GOT3 (cell line): ENCODE results near the gene SGCA.

Experiments
- DNase-seq: peaks from one replicate; lab custom pipeline; 2025; ENCODE audit warnings: mixed read lengths; lab: John Stamatoyannopoulos, UW

Gene SGCA

DNA sequence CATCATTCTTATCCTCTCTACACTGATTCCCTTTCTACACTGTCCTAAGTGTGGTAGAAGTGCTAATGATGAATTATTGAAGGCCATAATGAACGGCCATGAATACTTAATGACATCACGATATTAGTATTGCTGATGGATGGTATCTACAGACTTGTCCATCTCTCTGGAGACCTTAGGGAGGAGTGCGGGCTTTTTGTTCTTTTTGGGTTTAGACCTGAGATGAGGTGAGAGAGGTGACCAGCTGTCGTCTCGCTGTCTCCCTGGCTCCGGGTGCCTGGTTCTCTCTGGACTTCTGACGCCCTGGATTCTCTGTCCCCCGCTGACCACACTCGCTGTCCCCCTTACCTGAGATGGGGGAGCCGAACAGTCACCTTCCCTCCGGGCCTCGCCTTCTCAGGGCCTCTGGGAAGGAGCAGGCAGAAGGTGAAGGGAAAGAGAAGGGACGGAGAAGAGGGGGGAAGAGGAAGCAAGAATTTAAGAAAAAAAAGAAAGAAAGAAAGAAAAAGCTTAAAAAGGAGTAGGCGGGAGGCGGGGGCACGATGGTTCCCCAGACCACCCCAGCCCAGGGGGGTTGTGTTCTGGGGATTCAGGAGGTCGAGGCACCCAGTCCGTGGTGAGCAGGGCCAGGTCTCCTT lies 17.1 kb downstream of the SGCA start:
- no peak for DNase-seq

GRCh38 chr17:50183421-50183994 lies 17.7 kb downstream of the SGCA start:
- no peak for DNase-seq

- DNase-seq, result no peak
These were observed 18.3 kb downstream of the SGCA start for GRCh38 chr17:50184064-50184463.

DNA sequence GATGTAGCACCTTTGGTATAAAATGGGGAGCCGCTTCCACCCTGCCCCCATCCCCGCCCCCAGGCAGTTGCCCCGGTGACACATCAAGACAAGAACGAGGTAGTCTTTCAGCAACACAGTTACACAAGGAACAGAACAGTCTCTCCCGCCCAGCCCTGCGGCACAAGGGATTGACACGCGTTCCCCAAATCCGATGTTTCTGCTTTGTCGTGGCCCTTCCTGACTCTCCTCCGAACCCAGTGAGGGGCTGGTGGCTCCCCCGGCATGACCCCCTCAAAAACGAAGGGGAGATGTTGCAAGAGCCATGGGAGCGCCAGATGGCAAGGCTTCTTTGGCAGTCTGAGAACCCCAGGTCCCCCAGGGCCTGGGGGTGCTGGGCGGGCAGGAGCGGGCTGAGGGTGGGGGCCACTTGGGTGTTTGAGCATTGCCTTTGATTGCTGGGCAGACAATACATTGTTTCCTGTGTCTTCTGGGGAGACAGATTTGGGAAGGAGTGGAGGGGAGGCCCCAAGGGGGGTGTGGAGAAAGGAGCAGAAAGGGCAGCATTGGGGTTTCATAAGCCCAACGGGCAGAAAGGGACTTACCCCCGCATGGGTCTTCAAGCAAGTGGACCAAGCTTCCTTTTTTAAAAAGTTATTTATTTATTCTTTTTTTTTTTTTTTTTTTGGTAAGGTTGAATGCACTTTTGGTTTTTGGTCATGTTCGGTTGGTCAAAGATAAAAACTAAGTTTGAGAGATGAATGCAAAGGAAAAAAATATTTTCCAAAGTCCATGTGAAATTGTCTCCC lies 19.0 kb downstream of the SGCA start:
- DNase-seq, result no peak

- DNase-seq, result no peak
These were observed 20.0 kb downstream of the SGCA start for GRCh38 chr17:50185631-50186471.

DNA sequence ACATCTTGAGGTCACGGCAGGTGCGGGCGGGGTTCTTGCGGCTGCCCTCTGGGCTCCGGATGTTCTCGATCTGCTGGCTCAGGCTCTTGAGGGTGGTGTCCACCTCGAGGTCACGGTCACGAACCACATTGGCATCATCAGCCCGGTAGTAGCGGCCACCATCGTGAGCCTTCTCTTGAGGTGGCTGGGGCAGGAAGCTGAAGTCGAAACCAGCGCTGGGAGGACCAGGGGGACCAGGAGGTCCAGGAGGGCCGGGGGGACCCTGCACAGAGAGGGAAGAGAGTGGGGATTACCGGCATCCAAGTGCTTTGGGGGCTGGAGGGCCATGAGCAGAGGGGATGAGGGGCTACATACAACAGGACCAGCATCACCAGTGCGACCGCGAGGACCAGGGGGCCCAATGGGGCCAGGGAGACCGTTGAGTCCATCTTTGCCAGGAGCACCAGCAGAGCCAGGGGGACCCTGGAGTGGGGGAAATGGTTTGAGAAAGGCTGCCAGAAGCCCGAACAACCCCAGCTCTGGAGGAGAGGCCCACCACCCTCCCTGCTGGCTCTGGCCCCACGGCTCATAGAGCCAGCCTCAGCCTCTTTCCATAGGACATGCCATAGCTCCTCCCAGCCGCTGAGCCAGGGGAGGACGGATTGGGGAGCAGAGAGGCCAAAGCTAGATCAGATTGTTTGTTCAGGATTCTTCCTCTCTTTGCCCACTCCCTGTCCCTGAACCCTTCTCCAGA lies 21.0 kb downstream of the SGCA start:
- DNase-seq, result no peak

GRCh38 chr17:50187394-50187725 lies 21.6 kb downstream of the SGCA start:
- DNase-seq, result no peak

DNA sequence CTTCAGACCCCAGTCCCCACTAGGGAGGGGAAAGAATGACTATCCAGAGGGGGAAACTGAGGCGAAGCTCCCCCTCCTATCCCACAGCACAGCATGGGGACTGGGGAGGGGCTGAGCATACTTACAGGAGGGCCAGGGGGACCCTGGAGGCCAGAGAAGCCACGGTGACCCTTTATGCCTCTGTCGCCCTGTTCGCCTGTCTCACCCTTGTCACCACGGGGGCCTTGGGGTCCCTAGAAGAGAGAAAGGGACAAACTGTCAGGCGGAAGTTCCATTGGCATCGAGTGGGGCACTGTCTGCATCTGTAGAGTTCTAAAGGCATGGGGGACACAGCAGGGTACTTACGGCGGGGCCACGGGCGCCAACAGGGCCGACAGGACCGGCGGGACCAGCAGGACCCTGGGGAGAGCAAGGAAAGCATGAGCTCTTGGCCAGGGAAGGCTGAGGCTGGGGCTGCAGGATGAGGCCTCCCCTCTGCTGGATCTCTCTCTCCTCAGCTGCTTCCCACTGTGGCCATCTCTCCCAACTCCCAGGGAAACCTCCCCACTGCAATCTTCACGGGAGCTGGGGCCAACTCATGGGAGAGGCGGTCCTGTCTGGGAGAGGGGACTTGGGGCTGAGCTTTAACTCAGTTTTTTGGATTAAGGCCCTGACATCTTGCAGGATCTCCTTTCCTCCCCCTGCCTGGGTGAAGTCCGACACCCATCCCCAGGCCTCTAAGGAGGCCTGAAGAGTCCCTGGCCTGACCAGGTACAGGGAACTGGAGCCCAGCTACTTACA lies 22.1 kb downstream of the SGCA start:
- DNase-seq, result no peak

- no peak for DNase-seq
These were observed 22.7 kb downstream of the SGCA start for GRCh38 chr17:50188531-50188920.

GRCh38 chr17:50188921-50189549 lies 23.2 kb downstream of the SGCA start:
- no peak for DNase-seq

DNA sequence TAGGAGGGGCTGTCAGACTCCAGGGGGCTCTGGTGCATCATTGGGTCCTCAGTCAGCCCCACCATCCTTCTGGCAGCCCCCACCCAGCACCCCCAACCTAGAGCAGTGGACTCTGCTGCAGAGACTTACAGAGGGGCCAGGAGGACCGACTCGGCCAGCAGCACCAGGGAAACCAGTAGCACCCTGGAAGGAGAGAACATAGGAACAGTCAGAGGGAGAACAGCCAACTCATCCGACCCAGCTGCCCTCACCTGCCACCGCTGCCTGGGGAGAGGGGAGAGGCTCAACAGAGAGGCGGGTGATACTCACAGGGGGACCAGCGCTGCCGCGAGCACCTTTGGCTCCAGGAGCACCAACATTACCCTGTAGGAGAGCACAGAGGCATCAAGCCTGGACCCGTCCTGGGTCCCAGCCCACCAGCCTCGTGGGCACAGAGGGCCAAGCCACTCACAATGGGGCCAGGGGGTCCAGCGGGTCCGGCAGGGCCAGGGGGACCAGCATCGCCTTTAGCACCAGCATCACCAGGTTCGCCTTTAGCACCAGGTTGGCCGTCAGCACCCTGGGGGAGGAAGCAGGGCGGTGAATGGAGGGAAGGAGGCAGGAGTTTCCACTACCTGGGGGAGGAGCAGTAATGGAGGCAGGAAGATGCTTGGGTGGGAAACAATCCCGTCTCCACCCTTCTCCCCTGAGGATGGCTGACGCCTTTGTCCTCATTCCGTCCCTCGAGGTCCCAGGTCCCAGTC lies 23.9 kb downstream of the SGCA start:
- no peak for DNase-seq

DNA sequence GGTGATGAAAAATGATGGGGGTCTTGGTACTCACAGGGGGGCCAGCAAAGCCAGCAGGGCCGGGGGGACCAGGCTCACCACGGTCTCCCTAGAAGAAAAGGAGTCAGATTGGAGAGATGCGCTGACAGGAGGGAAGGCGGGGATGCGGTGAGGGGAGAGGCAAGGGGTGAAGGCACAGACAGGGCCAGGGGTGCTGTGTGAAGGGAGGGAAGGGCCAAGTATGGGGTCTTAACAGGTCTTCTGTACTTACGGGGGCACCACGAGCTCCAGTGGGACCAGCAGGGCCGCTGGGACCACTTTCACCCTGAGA lies 24.4 kb downstream of the SGCA start:
- DNase-seq, result no peak

- DNase-seq, result no peak
These were observed 25.0 kb downstream of the SGCA start for GRCh38 chr17:50190603-50191358.

- DNase-seq, result no peak
These were observed 25.7 kb downstream of the SGCA start for GRCh38 chr17:50191359-50192143.

DNA sequence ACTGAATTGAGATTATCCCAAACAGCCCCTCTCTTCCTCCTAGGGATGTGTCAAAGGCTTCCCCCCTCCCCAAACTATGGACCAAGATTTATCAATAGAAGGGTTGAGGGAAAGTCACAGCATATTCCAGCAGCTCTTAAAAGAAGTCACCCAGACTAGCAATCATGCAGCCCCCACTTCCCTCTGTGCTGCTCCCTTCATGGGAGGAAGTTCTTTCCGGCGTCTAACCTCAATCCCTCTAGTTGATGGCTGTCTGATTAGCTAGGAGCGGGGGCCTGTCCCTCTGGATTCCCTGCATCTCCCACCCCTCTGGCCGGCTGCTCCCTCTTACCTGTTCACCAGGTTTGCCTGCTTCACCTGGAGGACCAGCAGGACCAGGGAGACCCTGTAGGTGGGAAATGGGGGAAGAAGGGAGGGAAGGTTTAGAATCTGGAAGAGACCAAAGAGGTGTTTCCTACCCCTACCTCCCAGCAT lies 26.4 kb downstream of the SGCA start:
- no peak for DNase-seq

DNA sequence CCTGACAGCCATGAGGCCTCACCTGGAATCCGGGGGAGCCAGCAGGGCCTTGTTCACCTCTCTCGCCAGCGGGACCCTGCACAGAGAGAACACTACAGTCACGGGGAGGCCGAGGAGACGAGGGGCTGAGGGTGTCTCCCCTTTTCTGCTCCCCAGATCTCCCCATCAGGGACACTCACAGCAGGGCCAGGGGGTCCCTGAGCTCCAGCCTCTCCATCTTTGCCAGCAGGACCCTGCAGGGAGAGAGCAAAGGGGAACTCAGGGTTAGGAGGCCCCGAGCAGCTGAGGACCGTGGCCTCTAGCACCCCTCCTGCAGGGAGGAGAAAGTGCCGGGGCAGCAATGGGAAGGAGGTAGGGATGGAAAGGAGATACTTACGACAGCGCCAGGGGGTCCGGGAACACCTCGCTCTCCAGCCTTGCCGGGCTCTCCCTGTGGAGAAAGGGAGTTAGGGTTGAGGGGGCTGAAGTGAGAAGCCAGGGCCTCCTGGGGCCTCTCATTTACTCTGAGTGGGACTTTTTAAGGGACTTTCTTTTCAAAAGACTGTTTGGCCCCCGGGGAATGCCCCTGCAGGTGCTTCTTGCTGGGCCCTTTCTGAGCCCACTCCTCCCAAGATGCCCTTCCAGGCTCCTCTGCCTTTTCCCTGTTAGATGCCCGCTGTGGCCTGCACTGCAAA lies 26.9 kb downstream of the SGCA start:
- no peak for DNase-seq

DNA sequence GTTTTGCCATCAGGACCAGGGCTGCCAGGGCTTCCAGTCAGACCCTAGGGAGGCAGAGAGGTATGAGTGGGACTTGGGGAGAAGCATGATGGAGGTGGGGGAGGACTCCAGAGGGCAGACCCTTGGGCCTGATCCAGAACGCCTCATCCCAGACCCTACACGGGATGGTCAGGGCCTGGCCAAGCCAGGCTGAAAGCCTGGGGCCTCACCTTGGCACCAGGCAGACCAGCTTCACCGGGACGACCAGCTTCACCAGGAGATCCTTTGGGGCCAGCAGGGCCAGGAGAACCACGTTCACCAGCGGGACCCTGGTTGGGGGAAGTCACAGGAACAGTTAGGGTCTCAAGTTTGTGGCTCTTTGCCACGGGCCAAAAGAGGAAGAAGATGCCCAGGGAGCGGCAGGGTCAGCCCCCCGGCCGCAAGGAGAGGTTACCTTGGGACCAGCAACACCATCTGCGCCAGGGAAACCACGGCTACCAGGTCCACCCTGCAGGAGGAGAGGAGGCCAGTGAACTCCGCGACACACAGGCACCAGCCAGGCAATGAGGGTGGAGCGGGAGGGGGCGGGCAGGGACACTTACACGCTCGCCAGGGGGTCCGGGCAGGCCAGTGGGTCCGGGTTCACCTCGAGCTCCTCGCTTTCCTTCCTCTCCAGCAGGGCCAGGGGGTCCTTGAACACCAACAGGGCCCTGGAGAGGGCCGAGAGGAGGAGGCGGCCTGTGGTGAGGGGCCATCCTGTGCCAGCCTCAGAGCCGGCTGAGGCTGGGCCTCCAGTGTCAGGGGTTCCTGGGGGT lies 28.5 kb downstream of the SGCA start:
- no peak for DNase-seq
